ENCODE measurements around the gene RNF41. TPM values are rescaled to one million over a fixed set of nuclear protein-coding genes. Genes with fewer than 3 reads are reported as not detected.
A peak's percentile ranks its signal among the peaks of the same experiment; 100 is the strongest.

The RNF41 gene
- total RNA-seq, 1 experiment from 2014 or later: 57.4 TPM

- ATAC-seq: no peak
- peak overlapping the region; percentile 93 for H3K27ac Mint-ChIP-seq
- H3K4me1 Mint-ChIP-seq: peaks cover 49% of the 10 kb centered on the region
- ChIA-PET CTCF (interaction anchor here (0.8 to 2.2 kb wide), 8 partner anchors 28 to 107 kb away, joined by 3 to 11 read pairs (median 4); partner anchors contain the start of genes RNF41, SMARCC2 and ZC3H10), POLR2A (interaction anchor here (1.0 to 7.2 kb wide), 8 partner anchors 17 to 201 kb away, joined by 3 to 104 read pairs (median 11); partner anchors contain the start of genes ESYT1, PA2G4, RNF41 and SMARCC2)
- no peaks in the 10 kb centered on the region for H3K9me3 Mint-ChIP-seq
- peak overlapping the region; percentile 96 for H3K4me3 Mint-ChIP-seq
- TF ChIP-seq PRDM15 (CRISPR knock-in tag; IDR thresholded peaks at IDR 0.05): no peak
- 0 out of 2 replicates have a peak, but pooled peaks have one; percentile 26 for TF ChIP-seq ERG (CRISPR knock-in tag; IDR thresholded peaks at IDR 0.05)
- H3K36me3 Mint-ChIP-seq: peaks cover 62% of the 10 kb centered on the region
- H3K27me3 Mint-ChIP-seq (ENCODE audit: low read depth): no peaks in the 10 kb centered on the region
- no peak for DNase-seq (ENCODE audit: low spot score)
Observed at GRCh38 chr12:56159482-56160192, 62.1 kb downstream of the RNF41 start.

- Mint-ChIP-seq H3K4me1 (peaks cover 49% of the 10 kb centered on the region), H3K27ac (peak overlapping the region; percentile 93), H3K27me3 (ENCODE audit: low read depth) (no peaks in the 10 kb centered on the region), H3K4me3 (peak overlapping the region; percentile 96), H3K9me3 (no peaks in the 10 kb centered on the region), H3K36me3 (peaks cover 56% of the 10 kb centered on the region)
- CTCF ChIA-PET: interaction anchor here (0.8 to 2.2 kb wide), 9 partner anchors 29 to 107 kb away, joined by 3 to 11 read pairs (median 5); partner anchors contain the start of genes ESYT1, RNF41, SMARCC2 and ZC3H10
- DNase-seq (ENCODE audit: low spot score) (peak; percentile 72), ATAC-seq (peak; percentile 34)
- POLR2A ChIA-PET: interaction anchor here (1.0 to 7.2 kb wide), 9 partner anchors 16 to 201 kb away, joined by 3 to 104 read pairs (median 8); partner anchors contain the start of genes ERBB3, ESYT1, PA2G4 and RNF41
- TF ChIP-seq ZBTB43 (CRISPR knock-in tag; IDR thresholded peaks at IDR 0.05) (no peak), MAX (CRISPR knock-in tag; IDR thresholded peaks at IDR 0.05) (no peak), ZNF425 (CRISPR knock-in tag; conservative IDR thresholded peaks at IDR 0.05) (no peak), AR (CRISPR knock-in tag; IDR thresholded peaks at IDR 0.05) (peak; percentile 22; the same call in 1 of the 2 replicates), ZNF416 (CRISPR knock-in tag; IDR thresholded peaks at IDR 0.05) (0 out of 2 replicates have a peak, but pooled peaks have one; percentile 19), CDX4 (CRISPR knock-in tag; IDR thresholded peaks at IDR 0.05; ENCODE audit: borderline replicate concordance) (no peak), ZNF263 (CRISPR knock-in tag; IDR thresholded peaks at IDR 0.05; ENCODE audit: low read depth) (no peak), ZNF671 (CRISPR knock-in tag; IDR thresholded peaks at IDR 0.05) (0 out of 2 replicates have a peak, but pooled peaks have one; percentile 55), ZNF532 (CRISPR knock-in tag; IDR thresholded peaks at IDR 0.05; ENCODE audit: borderline replicate concordance) (peak; percentile 33; the same call in 1 of the 2 replicates)
Observed at GRCh38 chr12:56158926-56159461, 62.7 kb downstream of the RNF41 start.

Data from WTC11 (cell line).